K562 treated with DMSO at 1 percent for 48 hours (cell line): ENCODE results near the gene PCTP. TPM values are rescaled to one million over a fixed set of nuclear protein-coding genes. Genes with fewer than 3 reads are reported as not detected.

Experiments
- total RNA-seq: library from RNA; unstranded; fragments of 300-600 nt; gene quantifications from 2 replicates; pipeline ENCODE4 v1.2.3, GENCODE V29; 2022; ENCODE audit warnings: low replicate concordance; ENCODE audit errors: extremely low read depth

Gene PCTP
- not detected in 2 replicates for total RNA-seq

GRCh38 chr17:55750750-55751657 lies at the start of gene PCTP:
TSS of gene PCTP (plus strand) at chr17:55751051. CDS start at chr17:55751104, 53 bp downstream.

GRCh38 chr17:55722742-55723487 lies 27.9 kb upstream of the PCTP start, which contains the start of gene TMEM100:
TSS of gene TMEM100 (minus strand) at chr17:55722864. CDS start at chr17:55721070, 1,794 bp downstream.

Other genes starting within 250 kb of the PCTP start
- not detected in 2 replicates for gene SMIM36, start 239.6 kb upstream of the PCTP start, total RNA-seq
- not detected in 2 replicates for gene TMEM100, start 28.2 kb upstream of the PCTP start, total RNA-seq